Vagina (tissue), 2 donors: ENCODE results near the gene IL31RA. TPM values are rescaled to one million over a fixed set of nuclear protein-coding genes. Genes with fewer than 3 reads are reported as not detected.
A peak's percentile ranks its signal among the peaks of the same experiment; 100 is the strongest.

Experiments
- DNase-seq, 2 donors: peaks; one replicate each; pipeline ENCODE4 v3.0.0-alpha.2; 2017; ENCODE audit errors: extremely low spot score in 2 of 2
- H3K27ac ChIP-seq: fragments of 200-600 bp; sonication (generic); one replicate; pipeline ENCODE4 v1.5.1; 2019
- H3K27me3 ChIP-seq: fragments of 200-600 bp; sonication (generic); one replicate; pipeline ENCODE4 v1.5.1; 2019
- H3K36me3 ChIP-seq, 2 donors: fragments of 200-600 bp; sonication (generic); one replicate each; pipeline ENCODE4 v1.5.1; 2017 to 2019
- H3K4me1 ChIP-seq: fragments of 200-600 bp; sonication (generic); one replicate; pipeline ENCODE4 v1.5.1; 2019
- H3K4me3 ChIP-seq, 2 donors: fragments of 200-600 bp; sonication (generic); 1 replicate in 1 of 2; 2 replicates in 1 of 2; pipeline ENCODE4 v1.5.1; 2016 to 2019
- H3K9me3 ChIP-seq: fragments of 200-600 bp; sonication (generic); one replicate; pipeline ENCODE4 v1.5.1; 2019
- CTCF ChIP-seq, 3 experiments: fragments of 450-650 bp in 2 of 3; fragments of 200-600 bp in 1 of 3; sonication (generic) in 1 of 3; IDR thresholded peaks; one replicate each; pipeline ENCODE4 v1.5.1; 2017 to 2019; ENCODE audit warnings: antibody characterized with exemption in 3 of 3, mild to moderate bottlenecking in 2 of 3, moderate library complexity in 2 of 3
- POLR2A ChIP-seq, 2 donors: fragments of 450-650 bp; IDR thresholded peaks; one replicate each; pipeline ENCODE4 v1.6.1; 2017; ENCODE audit warnings: antibody characterized with exemption in 2 of 2, mild to moderate bottlenecking in 2 of 2, moderate library complexity in 2 of 2
- POLR2AphosphoS5 ChIP-seq, 2 donors: sonication (generic); formaldehyde crosslinking; IDR thresholded peaks; one replicate each; pipeline ENCODE4 v1.9.0; 2017; ENCODE audit warnings: antibody characterized with exemption in 2 of 2, mild to moderate bottlenecking in 2 of 2, low read depth in 1 of 2; ENCODE audit not compliant: insufficient read depth in 1 of 2
- intact Hi-C: fragments of 100-400 bp; cut with DNase I; formaldehyde crosslinking; loops from one replicate; pipeline ENCODE4 v1.15.1; 2023
- total RNA-seq: library from RNA; depleted of rRNA; stranded (reverse); fragments of >200 nt; gene quantifications from one replicate; pipeline ENCODE4 v1.2.3, GENCODE V29; 2016

IL31RA gene
- total RNA-seq, 1 donor from 2014 or later = not detected

DNA sequence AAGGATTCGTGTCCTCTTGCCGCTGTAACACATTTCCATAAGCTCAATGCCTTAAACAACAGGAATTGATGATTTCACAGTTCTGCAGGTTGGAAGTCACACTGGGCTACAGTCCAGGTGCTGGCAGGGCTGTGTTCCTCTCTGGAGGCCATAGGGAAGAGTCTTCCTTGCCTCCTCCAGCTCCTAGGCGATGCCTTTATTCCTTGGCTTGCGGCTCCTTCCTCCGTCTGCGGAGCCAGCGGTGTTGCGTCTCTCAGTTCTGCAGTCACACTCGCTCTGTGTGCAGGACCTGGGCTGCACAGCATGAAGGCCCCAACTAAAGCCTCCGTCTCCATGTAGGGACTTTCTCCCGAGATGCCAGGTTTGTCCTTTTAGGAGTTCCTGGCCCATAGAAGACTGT, 73.6 kb downstream of the IL31RA start:
- no peaks in the 10 kb centered on the region for H3K4me1 ChIP-seq
- TF ChIP-seq CTCF (IDR thresholded peaks at IDR 0.05) (no peak), POLR2AphosphoS5 (IDR thresholded peaks at IDR 0.05; ENCODE audit: insufficient read depth in 1 of 2, low read depth in 1 of 2) (no peak), POLR2A (IDR thresholded peaks at IDR 0.05) (no peak)
- no peak overlapping the region for H3K4me3 ChIP-seq
- intact Hi-C loops = no loop called here
- no peaks in the 10 kb centered on the region for H3K36me3 ChIP-seq
- H3K27me3 ChIP-seq = no peaks in the 10 kb centered on the region
- no peak overlapping the region for H3K27ac ChIP-seq
- no peaks in the 10 kb centered on the region for H3K9me3 ChIP-seq
- peak in 1 of 2 donors; percentile 77 for DNase-seq

GRCh38 chr5:55925181-55925580, 74.0 kb downstream of the IL31RA start:
- no peaks in the 10 kb centered on the region for H3K9me3 ChIP-seq

GRCh38 chr5:55925712-55926111, 74.6 kb downstream of the IL31RA start:
- H3K36me3 ChIP-seq = no peaks in the 10 kb centered on the region
- no peak overlapping the region for H3K4me3 ChIP-seq
- TF ChIP-seq POLR2AphosphoS5 (IDR thresholded peaks at IDR 0.05; ENCODE audit: insufficient read depth in 1 of 2, low read depth in 1 of 2) (no peak), CTCF (IDR thresholded peaks at IDR 0.05) (no peak), POLR2A (IDR thresholded peaks at IDR 0.05) (no peak)
- H3K9me3 ChIP-seq = no peaks in the 10 kb centered on the region
- intact Hi-C loops = no loop called here
- no peak overlapping the region for H3K27ac ChIP-seq
- no peak for DNase-seq
- no peaks in the 10 kb centered on the region for H3K27me3 ChIP-seq
- no peaks in the 10 kb centered on the region for H3K4me1 ChIP-seq

More at GRCh38 chr5:55925181-55925580, 74.0 kb downstream of the IL31RA start:
- Histone ChIP-seq H3K36me3 (no peaks in the 10 kb centered on the region), H3K4me1 (no peaks in the 10 kb centered on the region), H3K27ac (no peak overlapping the region), H3K27me3 (no peaks in the 10 kb centered on the region), H3K4me3 (no peak overlapping the region)
- DNase-seq = no peak
- TF ChIP-seq POLR2AphosphoS5 (IDR thresholded peaks at IDR 0.05; ENCODE audit: insufficient read depth in 1 of 2, low read depth in 1 of 2) (no peak), POLR2A (IDR thresholded peaks at IDR 0.05) (no peak), CTCF (IDR thresholded peaks at IDR 0.05) (no peak)
- intact Hi-C loops = no loop called here

GRCh38 chr5:55926476-55926875, 75.3 kb downstream of the IL31RA start:
- intact Hi-C loops = no loop called here
- H3K9me3 ChIP-seq = no peaks in the 10 kb centered on the region
- H3K27ac ChIP-seq = no peak overlapping the region
- no peaks in the 10 kb centered on the region for H3K36me3 ChIP-seq
- DNase-seq = no peak
- no peaks in the 10 kb centered on the region for H3K4me1 ChIP-seq
- TF ChIP-seq CTCF (IDR thresholded peaks at IDR 0.05) (no peak), POLR2AphosphoS5 (IDR thresholded peaks at IDR 0.05; ENCODE audit: insufficient read depth in 1 of 2, low read depth in 1 of 2) (no peak), POLR2A (IDR thresholded peaks at IDR 0.05) (no peak)
- no peak overlapping the region for H3K4me3 ChIP-seq
- H3K27me3 ChIP-seq = no peaks in the 10 kb centered on the region

DNA sequence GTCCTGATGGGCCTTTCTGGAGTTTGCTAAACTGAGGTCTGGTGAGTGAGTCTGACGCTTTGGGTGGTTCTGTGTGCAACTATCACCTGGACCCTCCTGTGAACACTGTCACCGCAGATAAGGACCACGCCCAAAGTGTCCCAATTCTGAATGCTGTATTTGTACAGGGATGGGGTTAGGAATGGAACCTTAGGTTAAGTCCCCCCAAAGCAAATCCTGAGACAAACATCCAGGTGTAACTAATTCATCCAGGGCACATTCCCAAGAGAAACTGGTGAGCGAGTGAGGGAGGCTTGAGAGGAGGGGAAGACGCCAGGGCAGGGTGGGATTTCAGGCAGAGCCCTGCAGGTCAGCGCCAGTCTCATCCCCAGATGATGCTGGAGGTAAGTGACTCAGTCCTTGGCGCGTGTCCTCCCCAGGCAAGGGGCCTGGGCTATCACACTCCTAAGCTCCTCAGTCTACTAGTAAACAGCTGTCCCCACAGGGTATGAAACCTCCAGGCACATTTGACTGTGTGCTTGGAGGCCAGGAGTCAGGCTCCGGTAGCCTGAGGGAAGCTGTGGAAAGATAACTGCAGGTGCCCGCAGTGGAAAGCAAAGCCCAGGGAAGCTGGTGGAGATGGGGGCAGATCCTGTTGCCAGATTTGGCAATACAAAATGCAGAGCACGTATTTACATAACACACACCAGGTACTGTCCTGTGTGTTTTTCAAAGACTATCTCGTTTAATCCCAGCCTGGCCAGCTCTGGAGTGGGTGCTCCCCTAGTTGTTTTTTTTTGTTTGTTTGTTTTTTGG, 76.9 kb downstream of the IL31RA start:
- no peak for DNase-seq
- Histone ChIP-seq H3K4me1 (no peaks in the 10 kb centered on the region), H3K27me3 (no peaks in the 10 kb centered on the region), H3K9me3 (no peaks in the 10 kb centered on the region), H3K36me3 (no peaks in the 10 kb centered on the region), H3K4me3 (no peak overlapping the region), H3K27ac (no peak overlapping the region)
- TF ChIP-seq CTCF (IDR thresholded peaks at IDR 0.05) (no peak), POLR2AphosphoS5 (IDR thresholded peaks at IDR 0.05; ENCODE audit: insufficient read depth in 1 of 2, low read depth in 1 of 2) (no peak)
- intact Hi-C loops = no loop called here
